Fibroblast of skin of right biceps (primary cell): ENCODE data around the gene WARS2.
A peak's percentile ranks its signal among the peaks of the same experiment; 100 is the strongest.

Experiments
- DNase-seq: peaks from one replicate; pipeline ENCODE4 v3.0.0-alpha.2; 2013

Gene WARS2

DNA sequence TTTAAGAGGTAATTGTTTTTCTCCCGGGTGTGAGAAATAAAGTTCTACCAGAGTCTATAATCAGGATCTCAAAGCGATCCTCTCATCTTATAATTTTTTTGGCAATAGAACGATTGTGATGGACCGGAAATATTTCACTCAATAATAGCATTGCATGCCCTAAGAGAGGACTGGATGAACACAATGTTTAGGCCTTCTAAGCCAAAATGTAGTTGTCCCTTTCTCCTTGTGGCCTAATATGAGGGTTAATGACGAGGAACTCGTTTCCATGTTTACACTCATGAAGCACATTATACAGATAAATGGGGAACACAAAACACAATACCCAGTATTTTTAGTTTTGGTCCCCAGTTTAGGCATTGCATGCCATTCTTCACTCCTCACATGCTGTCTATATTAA lies 158.2 kb downstream of the WARS2 start:
- DNase-seq = peak; percentile 63

DNA sequence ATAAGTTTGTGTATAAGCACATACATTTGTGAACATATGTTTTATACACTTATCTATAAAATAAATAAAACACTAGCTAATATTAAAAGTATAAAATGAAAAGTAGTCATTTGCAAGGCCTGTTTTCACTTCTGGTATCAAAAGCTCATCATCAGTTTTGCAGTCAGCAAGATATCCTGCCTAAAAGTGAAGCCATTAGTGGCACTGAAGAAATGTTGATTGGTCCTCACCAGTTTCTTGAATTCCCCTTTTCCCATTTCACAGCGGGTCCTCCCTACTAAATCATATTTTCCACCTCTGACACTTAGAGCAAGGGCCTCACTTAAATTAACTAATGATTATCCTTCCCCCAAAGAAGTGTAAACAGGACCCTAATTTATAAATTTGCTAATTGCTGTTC lies 159.0 kb downstream of the WARS2 start:
- DNase-seq = no peak
